HG03460 (cell line): ENCODE measurements around the gene MORN3.
A peak's percentile ranks its signal among the peaks of the same experiment; 100 is the strongest.
"Not testable (repeated sequence)": the region's sequence is repeated elsewhere in the genome, so short reads cannot be mapped to it uniquely, and the experiment has no call there.

ENCODE experiments used
- ATAC-seq: cut with Tn5 transposase; IDR thresholded peaks from one replicate; pipeline ENCODE4 v1.9.1; 2021; ENCODE audit not compliant: unreplicated experiment

Gene MORN3

GRCh38 chr12:121669521-121669900 lies at the start of gene MORN3:
Gene MORN3, minus strand, starts transcription at chr12:121669654. Its CDS starts 171 bp downstream, at chr12:121669483.
- no peak for ATAC-seq

GRCh38 chr12:121718653-121719239 lies 49.3 kb upstream of the MORN3 start:
- no peak for ATAC-seq

- no peak for ATAC-seq
Measured at GRCh38 chr12:121717041-121717699, 47.7 kb upstream of the MORN3 start.

- no peak for ATAC-seq
Measured at GRCh38 chr12:121715862-121716435, 46.5 kb upstream of the MORN3 start.

GRCh38 chr12:121715055-121715454 lies 45.6 kb upstream of the MORN3 start:
- ATAC-seq = not testable (repeated sequence)

- ATAC-seq = no peak
Measured at GRCh38 chr12:121713793-121714192, 44.3 kb upstream of the MORN3 start.

GRCh38 chr12:121713257-121713777 lies 43.9 kb upstream of the MORN3 start:
- no peak for ATAC-seq

- peak; percentile 78 for ATAC-seq
Measured at GRCh38 chr12:121712461-121713256, 43.2 kb upstream of the MORN3 start, which contains the start of gene TMEM120B. Gene TMEM120B, plus strand, starts transcription at chr12:121712752. Its CDS starts 144 bp downstream, at chr12:121712896.

- ATAC-seq = peak; percentile 26
Measured at GRCh38 chr12:121712190-121712460, 42.7 kb upstream of the MORN3 start.

- ATAC-seq = no peak
Measured at GRCh38 chr12:121711361-121712189, 42.1 kb upstream of the MORN3 start.

GRCh38 chr12:121709478-121709961 lies 40.1 kb upstream of the MORN3 start:
- ATAC-seq = no peak

GRCh38 chr12:121709064-121709424 lies 39.6 kb upstream of the MORN3 start:
- ATAC-seq = not testable (repeated sequence)

GRCh38 chr12:121708313-121709063 lies 39.0 kb upstream of the MORN3 start:
- no peak for ATAC-seq

GRCh38 chr12:121705514-121705913 lies 36.1 kb upstream of the MORN3 start:
- ATAC-seq = no peak

GRCh38 chr12:121702944-121703343 lies 33.5 kb upstream of the MORN3 start:
- ATAC-seq = no peak

GRCh38 chr12:121701667-121702277 lies 32.3 kb upstream of the MORN3 start:
- ATAC-seq = no peak

GRCh38 chr12:121697861-121698260 lies 28.4 kb upstream of the MORN3 start:
- ATAC-seq = not testable (repeated sequence)

GRCh38 chr12:121697093-121697698 lies 27.7 kb upstream of the MORN3 start:
- no peak for ATAC-seq

GRCh38 chr12:121693155-121693687 lies 23.8 kb upstream of the MORN3 start:
- ATAC-seq = no peak
